DOHH2 (cell line): ENCODE measurements around the gene FANCD2OS.

Source experiments
- EZH2phosphoT487 ChIP-seq: fragments of 200-600 bp; sonication (generic); IDR thresholded peaks from 2 replicates; pipeline ENCODE4 v1.6.1; 2017; ENCODE audit warnings: borderline replicate concordance, mild to moderate bottlenecking, antibody characterized with exemption, low read length, moderate library complexity, mixed read lengths
- TF ChIP-seq, protein P1 (sequence below): fragments of 200-600 bp; sonication (generic); IDR thresholded peaks from one replicate; pipeline ENCODE4 v1.5.1; 2014; ENCODE audit warnings: antibody characterized with exemption, mild to moderate bottlenecking, low read depth, low read length; ENCODE audit not compliant: poor library complexity, severe bottlenecking

- TF ChIP-seq, protein P1, sequence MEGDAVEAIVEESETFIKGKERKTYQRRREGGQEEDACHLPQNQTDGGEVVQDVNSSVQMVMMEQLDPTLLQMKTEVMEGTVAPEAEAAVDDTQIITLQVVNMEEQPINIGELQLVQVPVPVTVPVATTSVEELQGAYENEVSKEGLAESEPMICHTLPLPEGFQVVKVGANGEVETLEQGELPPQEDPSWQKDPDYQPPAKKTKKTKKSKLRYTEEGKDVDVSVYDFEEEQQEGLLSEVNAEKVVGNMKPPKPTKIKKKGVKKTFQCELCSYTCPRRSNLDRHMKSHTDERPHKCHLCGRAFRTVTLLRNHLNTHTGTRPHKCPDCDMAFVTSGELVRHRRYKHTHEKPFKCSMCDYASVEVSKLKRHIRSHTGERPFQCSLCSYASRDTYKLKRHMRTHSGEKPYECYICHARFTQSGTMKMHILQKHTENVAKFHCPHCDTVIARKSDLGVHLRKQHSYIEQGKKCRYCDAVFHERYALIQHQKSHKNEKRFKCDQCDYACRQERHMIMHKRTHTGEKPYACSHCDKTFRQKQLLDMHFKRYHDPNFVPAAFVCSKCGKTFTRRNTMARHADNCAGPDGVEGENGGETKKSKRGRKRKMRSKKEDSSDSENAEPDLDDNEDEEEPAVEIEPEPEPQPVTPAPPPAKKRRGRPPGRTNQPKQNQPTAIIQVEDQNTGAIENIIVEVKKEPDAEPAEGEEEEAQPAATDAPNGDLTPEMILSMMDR, result no peak
- no peak for TF ChIP-seq EZH2phosphoT487
Measured at GRCh38 chr3:10085738-10086137, 22.3 kb downstream of the FANCD2OS start.
